HepG2 (cell line): ENCODE measurements around the gene CKAP5. TPM values are rescaled to one million over a fixed set of nuclear protein-coding genes. Genes with fewer than 3 reads are reported as not detected.

ENCODE experiments used
- CREB1 ChIP-seq, 2 experiments: fragments of 450-650 bp in 1 of 2; IDR thresholded peaks; 2 replicates each; pipeline ENCODE4 v1.6.1; 2016 to 2017; ENCODE audit warnings: control low read depth in 1 of 2, mild to moderate bottlenecking in 1 of 2, missing compliant biosample characterization in 1 of 2, missing genetic modification characterization in 1 of 2
- ELF1 ChIP-seq: sonication (generic); formaldehyde crosslinking; IDR thresholded peaks from 2 replicates; pipeline ENCODE4 v1.4.0; 2020; ENCODE audit warnings: missing genetic modification reagents
- FOXK2 ChIP-seq: fragments of 450-650 bp; IDR thresholded peaks from 2 replicates; pipeline ENCODE4 v1.6.1; 2016
- KAT8 ChIP-seq: IDR thresholded peaks from 2 replicates; pipeline ENCODE4 v1.6.1; 2016; ENCODE audit warnings: missing genetic modification reagents, missing compliant biosample characterization
- KLF16 ChIP-seq, 2 experiments: sonication (generic) in 1 of 2; formaldehyde crosslinking in 1 of 2; IDR thresholded peaks; 2 replicates each; pipeline versions ENCODE4 v1.6.1 to v1.8.0; 2016 to 2023; ENCODE audit warnings: missing genetic modification reagents in 2 of 2, missing compliant biosample characterization in 1 of 2
- MTA1 ChIP-seq: sonication (generic); formaldehyde crosslinking; IDR thresholded peaks from 2 replicates; pipeline ENCODE4 v1.4.0; 2020; ENCODE audit warnings: missing genetic modification reagents, mild to moderate bottlenecking, borderline replicate concordance
- PITX1 ChIP-seq: sonication (generic); formaldehyde crosslinking; IDR thresholded peaks from 2 replicates; pipeline ENCODE4 v1.5.1; 2020; ENCODE audit warnings: mild to moderate bottlenecking, missing genetic modification reagents
- RBAK ChIP-seq: sonication (generic); formaldehyde crosslinking; IDR thresholded peaks from 2 replicates; pipeline ENCODE4 v1.5.1; 2020; ENCODE audit warnings: mild to moderate bottlenecking, missing genetic modification reagents
- RXRA ChIP-seq: sonication (generic); formaldehyde crosslinking; IDR thresholded peaks from 2 replicates; pipeline ENCODE4 v1.5.1; 2020; ENCODE audit warnings: missing genetic modification reagents
- SKI ChIP-seq: fragments of 450-650 bp; IDR thresholded peaks from one replicate; pipeline ENCODE4 v1.6.1; 2018; ENCODE audit warnings: mild to moderate bottlenecking; ENCODE audit not compliant: partially characterized antibody
- SMAD3 ChIP-seq: sonication (generic); formaldehyde crosslinking; IDR thresholded peaks from 2 replicates; pipeline ENCODE4 v1.4.0; 2020; ENCODE audit warnings: missing genetic modification reagents
- SP5 ChIP-seq: IDR thresholded peaks from 2 replicates; pipeline ENCODE4 v1.6.1; 2016; ENCODE audit warnings: low read depth, borderline replicate concordance
- SRF ChIP-seq: IDR thresholded peaks from 2 replicates; pipeline ENCODE4 v1.6.1; 2011; ENCODE audit warnings: mild to moderate bottlenecking, low read depth, low read length, moderate library complexity
- SYNCRIP ChIP-seq: fragments of 200-400 bp; formaldehyde crosslinking; IDR thresholded peaks from 2 replicates; pipeline ENCODE4 v1.6.1; 2018; ENCODE audit warnings: mild to moderate bottlenecking, low read depth, low read length; ENCODE audit not compliant: insufficient read depth
- TGIF2 ChIP-seq: IDR thresholded peaks from 2 replicates; pipeline ENCODE4 v1.6.1; 2016; ENCODE audit warnings: control low read depth, missing compliant biosample characterization
- THAP11 ChIP-seq: IDR thresholded peaks from 2 replicates; pipeline ENCODE4 v1.6.1; 2016; ENCODE audit warnings: missing biosample characterization, missing genetic modification reagents
- U2AF1 ChIP-seq: fragments of 200-400 bp; formaldehyde crosslinking; optimal IDR thresholded peaks from 2 replicates; pipeline ENCODE3; 2017; ENCODE audit warnings: mild to moderate bottlenecking, low read depth, low read length
- ZBTB2 ChIP-seq: sonication (generic); formaldehyde crosslinking; IDR thresholded peaks from 2 replicates; pipeline ENCODE4 v1.8.0; 2022; ENCODE audit warnings: low read depth, missing genetic modification reagents
- ZNF12 ChIP-seq: sonication (generic); formaldehyde crosslinking; IDR thresholded peaks from 2 replicates; pipeline ENCODE4 v1.5.0; 2020; ENCODE audit warnings: missing genetic modification reagents
- ZNF331 ChIP-seq: sonication (generic); formaldehyde crosslinking; IDR thresholded peaks from 2 replicates; pipeline ENCODE4 v1.4.0; 2020; ENCODE audit warnings: missing genetic modification reagents
- ZNF558 ChIP-seq: sonication (generic); formaldehyde crosslinking; IDR thresholded peaks from 2 replicates; pipeline ENCODE4 v1.9.0; 2022; ENCODE audit warnings: mild to moderate bottlenecking, missing genetic modification reagents, borderline replicate concordance
- ZNF891 ChIP-seq: sonication (generic); formaldehyde crosslinking; IDR thresholded peaks from 2 replicates; pipeline ENCODE4 v1.5.0; 2020; ENCODE audit warnings: mild to moderate bottlenecking, missing genetic modification reagents
- polyA plus RNA-seq, 8 experiments: library from polyadenylated mRNA; depleted of rRNA in 3 of 8; stranded (reverse) in 7 of 8; unstranded in 1 of 8; fragments of >200 nt; fragmentation: Illumina TruSeq in 4 of 8; extraction: Trizol in 4 of 8; gene quantifications; 2 replicates each; pipeline versions ENCODE4 v1.2.1 to v1.2.3, GENCODE V29; 2011 to 2016; ENCODE audit warnings: low read depth in 4 of 8, missing spikeins in 1 of 8, mixed read lengths in 1 of 8; ENCODE audit not compliant: insufficient read depth in 1 of 8
- total RNA-seq, 5 experiments: library from RNA; depleted of rRNA; stranded (reverse); fragments of >200 nt; fragmentation: Illumina TruSeq; extraction: Trizol; gene quantifications; 2 replicates each; pipeline ENCODE4 v1.2.3, GENCODE V29; 2016; ENCODE audit warnings: low read depth in 1 of 5
- TF ChIP-seq, protein P1 (sequence below): sonication (generic); formaldehyde crosslinking; conservative IDR thresholded peaks from 2 replicates; pipeline ENCODE4 v1.8.0; 2022; ENCODE audit warnings: low read depth, missing genetic modification reagents
- TF ChIP-seq, protein P2 (sequence below): IDR thresholded peaks from 2 replicates; pipeline ENCODE4 v1.4.0; 2020; ENCODE audit warnings: mild to moderate bottlenecking, missing genetic modification reagents

Gene CKAP5
- total and polyA plus RNA-seq, 2 of the 13 experiments (the other 11 are each of a cell fraction or from before 2014, with no cell fraction given) = 79.2 to 103 TPM

- TF ChIP-seq ZBTB2 = 0 out of 2 replicates have a peak, but pooled peaks have one; percentile 69
- peak; percentile 12; the same call in 1 of the 2 replicates for TF ChIP-seq ZNF891 (CRISPR knock-in tag)
- peak in 1 of 2 experiments; percentile 100; a peak in 2 of 4 replicates for TF ChIP-seq KLF16 (CRISPR knock-in tag; IDR thresholded peaks at IDR 0.05)
- peak; percentile 60; the same call in 1 of the 2 replicates for TF ChIP-seq RXRA
- TF ChIP-seq, protein P1, sequence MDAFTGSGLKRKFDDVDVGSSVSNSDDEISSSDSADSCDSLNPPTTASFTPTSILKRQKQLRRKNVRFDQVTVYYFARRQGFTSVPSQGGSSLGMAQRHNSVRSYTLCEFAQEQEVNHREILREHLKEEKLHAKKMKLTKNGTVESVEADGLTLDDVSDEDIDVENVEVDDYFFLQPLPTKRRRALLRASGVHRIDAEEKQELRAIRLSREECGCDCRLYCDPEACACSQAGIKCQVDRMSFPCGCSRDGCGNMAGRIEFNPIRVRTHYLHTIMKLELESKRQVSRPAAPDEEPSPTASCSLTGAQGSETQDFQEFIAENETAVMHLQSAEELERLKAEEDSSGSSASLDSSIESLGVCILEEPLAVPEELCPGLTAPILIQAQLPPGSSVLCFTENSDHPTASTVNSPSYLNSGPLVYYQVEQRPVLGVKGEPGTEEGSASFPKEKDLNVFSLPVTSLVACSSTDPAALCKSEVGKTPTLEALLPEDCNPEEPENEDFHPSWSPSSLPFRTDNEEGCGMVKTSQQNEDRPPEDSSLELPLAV (CRISPR knock-in tag) = no peak
- TF ChIP-seq TGIF2 (CRISPR knock-in tag) = peak; percentile 42; the same call in 1 of the 2 replicates
- TF ChIP-seq ZNF331 (CRISPR knock-in tag) = peak; percentile 11; the same call in 1 of the 2 replicates
- TF ChIP-seq, protein P2, sequence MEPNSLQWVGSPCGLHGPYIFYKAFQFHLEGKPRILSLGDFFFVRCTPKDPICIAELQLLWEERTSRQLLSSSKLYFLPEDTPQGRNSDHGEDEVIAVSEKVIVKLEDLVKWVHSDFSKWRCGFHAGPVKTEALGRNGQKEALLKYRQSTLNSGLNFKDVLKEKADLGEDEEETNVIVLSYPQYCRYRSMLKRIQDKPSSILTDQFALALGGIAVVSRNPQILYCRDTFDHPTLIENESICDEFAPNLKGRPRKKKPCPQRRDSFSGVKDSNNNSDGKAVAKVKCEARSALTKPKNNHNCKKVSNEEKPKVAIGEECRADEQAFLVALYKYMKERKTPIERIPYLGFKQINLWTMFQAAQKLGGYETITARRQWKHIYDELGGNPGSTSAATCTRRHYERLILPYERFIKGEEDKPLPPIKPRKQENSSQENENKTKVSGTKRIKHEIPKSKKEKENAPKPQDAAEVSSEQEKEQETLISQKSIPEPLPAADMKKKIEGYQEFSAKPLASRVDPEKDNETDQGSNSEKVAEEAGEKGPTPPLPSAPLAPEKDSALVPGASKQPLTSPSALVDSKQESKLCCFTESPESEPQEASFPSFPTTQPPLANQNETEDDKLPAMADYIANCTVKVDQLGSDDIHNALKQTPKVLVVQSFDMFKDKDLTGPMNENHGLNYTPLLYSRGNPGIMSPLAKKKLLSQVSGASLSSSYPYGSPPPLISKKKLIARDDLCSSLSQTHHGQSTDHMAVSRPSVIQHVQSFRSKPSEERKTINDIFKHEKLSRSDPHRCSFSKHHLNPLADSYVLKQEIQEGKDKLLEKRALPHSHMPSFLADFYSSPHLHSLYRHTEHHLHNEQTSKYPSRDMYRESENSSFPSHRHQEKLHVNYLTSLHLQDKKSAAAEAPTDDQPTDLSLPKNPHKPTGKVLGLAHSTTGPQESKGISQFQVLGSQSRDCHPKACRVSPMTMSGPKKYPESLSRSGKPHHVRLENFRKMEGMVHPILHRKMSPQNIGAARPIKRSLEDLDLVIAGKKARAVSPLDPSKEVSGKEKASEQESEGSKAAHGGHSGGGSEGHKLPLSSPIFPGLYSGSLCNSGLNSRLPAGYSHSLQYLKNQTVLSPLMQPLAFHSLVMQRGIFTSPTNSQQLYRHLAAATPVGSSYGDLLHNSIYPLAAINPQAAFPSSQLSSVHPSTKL = peak; percentile 31
- TF ChIP-seq SP5 (CRISPR knock-in tag) = peak; percentile 81
- TF ChIP-seq SYNCRIP = no peak
- peak; percentile 48; the same call in 1 of the 2 replicates for TF ChIP-seq ZNF12 (CRISPR knock-in tag)
- TF ChIP-seq SKI = peak; percentile 18
- peak; percentile 75 for TF ChIP-seq CREB1 (IDR thresholded peaks at IDR 0.05)
- TF ChIP-seq CREB1 (CRISPR knock-in tag; IDR thresholded peaks at IDR 0.05) = peak; percentile 88
- peak; percentile 74 for TF ChIP-seq FOXK2
- peak; percentile 98 for TF ChIP-seq SRF
- peak; percentile 93 for TF ChIP-seq ELF1 (CRISPR knock-in tag)
- no peak for TF ChIP-seq RBAK (CRISPR knock-in tag)
- peak; percentile 95 for TF ChIP-seq THAP11 (CRISPR knock-in tag)
- TF ChIP-seq PITX1 (CRISPR knock-in tag) = peak; percentile 36; the same call in 1 of the 2 replicates
- TF ChIP-seq KAT8 = peak; percentile 96
- TF ChIP-seq MTA1 (CRISPR knock-in tag) = peak; percentile 77; the same call in 1 of the 2 replicates
- TF ChIP-seq SMAD3 (CRISPR knock-in tag) = peak; percentile 71
- 0 out of 2 replicates have a peak, but pooled peaks have one; percentile 79 for TF ChIP-seq ZNF558 (CRISPR knock-in tag)
- peak; percentile 66 for TF ChIP-seq U2AF1
Measured at GRCh38 chr11:46700241-46701077, 145.6 kb downstream of the CKAP5 start, which contains the start of the genes ARHGAP1 and ZNF408 (continued).
